ENCODE data around the gene FIBCD1.

Gene FIBCD1

DNA sequence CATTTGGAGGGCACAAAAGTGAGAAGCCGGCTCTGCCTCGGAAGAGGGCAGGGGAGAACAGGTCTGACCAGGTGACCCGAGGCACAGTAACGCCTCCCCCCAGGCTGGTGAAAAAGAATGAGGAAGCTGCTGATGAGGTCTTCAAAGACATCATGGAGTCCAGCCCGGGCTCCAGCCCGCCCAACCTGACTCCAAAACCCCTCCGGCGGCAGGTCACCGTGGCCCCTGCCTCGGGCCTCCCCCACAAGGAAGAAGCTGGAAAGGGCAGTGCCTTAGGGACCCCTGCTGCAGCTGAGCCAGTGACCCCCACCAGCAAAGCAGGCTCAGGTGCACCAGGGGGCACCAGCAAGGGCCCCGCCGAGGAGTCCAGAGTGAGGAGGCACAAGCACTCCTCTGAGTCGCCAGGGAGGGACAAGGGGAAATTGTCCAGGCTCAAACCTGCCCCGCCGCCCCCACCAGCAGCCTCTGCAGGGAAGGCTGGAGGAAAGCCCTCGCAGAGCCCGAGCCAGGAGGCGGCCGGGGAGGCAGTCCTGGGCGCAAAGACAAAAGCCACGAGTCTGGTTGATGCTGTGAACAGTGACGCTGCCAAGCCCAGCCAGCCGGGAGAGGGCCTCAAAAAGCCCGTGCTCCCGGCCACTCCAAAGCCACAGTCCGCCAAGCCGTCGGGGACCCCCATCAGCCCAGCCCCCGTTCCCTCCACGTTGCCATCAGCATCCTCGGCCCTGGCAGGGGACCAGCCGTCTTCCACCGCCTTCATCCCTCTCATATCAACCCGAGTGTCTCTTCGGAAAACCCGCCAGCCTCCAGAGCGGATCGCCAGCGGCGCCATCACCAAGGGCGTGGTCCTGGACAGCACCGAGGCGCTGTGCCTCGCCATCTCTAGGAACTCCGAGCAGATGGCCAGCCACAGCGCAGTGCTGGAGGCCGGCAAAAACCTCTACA lies 54.2 kb downstream of the FIBCD1 start:
- WGBS: 95% methylated on average over 47 of the region's 47 CpGs
- Histone ChIP-seq H3K27me3 (ENCODE audit: insufficient read depth, low read length) (no peaks in the 10 kb centered on the region), H3K36me3 (ENCODE audit: insufficient read depth, low read length) (peaks cover 84% of the 10 kb centered on the region), H3K4me1 (ENCODE audit: insufficient read depth, low read length) (no peaks in the 10 kb centered on the region), H3K9me3 (ENCODE audit: insufficient read depth, low read depth, low read length) (no peaks in the 10 kb centered on the region), H3K9ac (ENCODE audit: low read depth, low read length) (no peak overlapping the region), H3K27ac (ENCODE audit: low read depth, low read length) (no peak overlapping the region), H3K4me3 (ENCODE audit: low read length) (no peak overlapping the region)

DNA sequence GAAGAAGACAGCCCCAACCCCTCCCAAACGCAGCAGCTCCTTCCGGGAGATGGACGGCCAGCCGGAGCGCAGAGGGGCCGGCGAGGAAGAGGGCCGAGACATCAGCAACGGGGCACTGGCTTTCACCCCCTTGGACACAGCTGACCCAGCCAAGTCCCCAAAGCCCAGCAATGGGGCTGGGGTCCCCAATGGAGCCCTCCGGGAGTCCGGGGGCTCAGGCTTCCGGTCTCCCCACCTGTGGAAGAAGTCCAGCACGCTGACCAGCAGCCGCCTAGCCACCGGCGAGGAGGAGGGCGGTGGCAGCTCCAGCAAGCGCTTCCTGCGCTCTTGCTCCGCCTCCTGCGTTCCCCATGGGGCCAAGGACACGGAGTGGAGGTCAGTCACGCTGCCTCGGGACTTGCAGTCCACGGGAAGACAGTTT lies 54.9 kb downstream of the FIBCD1 start:
- no peaks in the 10 kb centered on the region for H3K27me3 ChIP-seq (ENCODE audit: insufficient read depth, low read length)
- 95% methylated on average over 25 of the region's 25 CpGs for WGBS
- H3K9ac ChIP-seq (ENCODE audit: low read depth, low read length): no peak overlapping the region
- no peaks in the 10 kb centered on the region for H3K4me1 ChIP-seq (ENCODE audit: insufficient read depth, low read length)
- H3K4me3 ChIP-seq (ENCODE audit: low read length): no peak overlapping the region
- H3K36me3 ChIP-seq (ENCODE audit: insufficient read depth, low read length): peaks cover 91% of the 10 kb centered on the region
- no peaks in the 10 kb centered on the region for H3K9me3 ChIP-seq (ENCODE audit: insufficient read depth, low read depth, low read length)
- H3K27ac ChIP-seq (ENCODE audit: low read depth, low read length): no peak overlapping the region

DNA sequence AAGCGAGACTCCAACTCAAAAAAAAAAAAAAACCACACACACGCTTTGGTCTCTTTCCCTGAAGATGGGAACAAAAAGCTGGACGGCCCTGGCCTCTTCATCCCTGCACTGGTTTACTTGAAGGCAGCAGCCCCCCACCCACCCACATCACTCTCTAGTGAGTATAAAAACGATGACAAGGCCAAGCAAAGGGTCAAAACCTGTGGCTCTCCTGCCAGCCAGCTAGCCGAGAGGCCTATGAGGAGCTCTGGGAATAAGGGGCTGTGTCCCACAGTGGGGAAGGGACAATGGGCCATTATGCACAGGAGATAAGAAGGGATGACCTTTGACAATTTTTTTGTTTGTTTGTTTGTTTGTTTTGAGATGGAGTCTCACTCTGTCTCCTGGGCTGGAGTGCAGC lies 55.6 kb downstream of the FIBCD1 start:
- no peaks in the 10 kb centered on the region for H3K9me3 ChIP-seq (ENCODE audit: insufficient read depth, low read depth, low read length)
- H3K4me1 ChIP-seq (ENCODE audit: insufficient read depth, low read length): no peaks in the 10 kb centered on the region
- WGBS: 91% methylated on average over 5 of the region's 5 CpGs
- H3K27ac ChIP-seq (ENCODE audit: low read depth, low read length): no peak overlapping the region
- no peaks in the 10 kb centered on the region for H3K27me3 ChIP-seq (ENCODE audit: insufficient read depth, low read length)
- H3K9ac ChIP-seq (ENCODE audit: low read depth, low read length): no peak overlapping the region
- no peak overlapping the region for H3K4me3 ChIP-seq (ENCODE audit: low read length)
- H3K36me3 ChIP-seq (ENCODE audit: insufficient read depth, low read length): peaks cover 91% of the 10 kb centered on the region

DNA sequence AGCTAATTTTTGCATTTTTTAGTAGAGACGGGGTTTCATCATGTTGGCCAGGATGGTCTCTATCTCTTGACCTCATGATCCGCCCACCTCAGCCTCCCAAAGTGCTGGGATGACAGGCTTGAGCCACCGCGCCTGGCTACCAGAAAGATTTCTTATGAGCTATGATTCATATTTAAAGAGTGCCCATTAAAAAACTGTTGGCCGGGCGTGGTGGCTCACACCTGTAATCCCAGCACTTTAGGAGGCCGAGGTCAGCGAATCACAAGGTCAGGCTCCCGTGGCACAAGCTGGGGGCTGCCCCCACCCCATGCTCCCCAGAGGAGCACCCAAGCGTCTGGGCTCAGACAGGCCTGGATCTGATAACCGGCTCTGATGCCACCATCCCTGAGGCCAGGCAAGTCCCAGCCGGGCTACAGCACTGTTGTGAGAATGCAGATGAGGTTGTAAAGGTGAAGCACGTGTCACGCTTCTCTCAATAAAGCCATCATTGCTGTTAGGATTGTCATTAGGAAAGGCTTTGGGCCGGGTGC lies 56.3 kb downstream of the FIBCD1 start:
- no peak overlapping the region for H3K27ac ChIP-seq (ENCODE audit: low read depth, low read length)
- H3K27me3 ChIP-seq (ENCODE audit: insufficient read depth, low read length): no peaks in the 10 kb centered on the region
- 93% methylated on average over 15 of the region's 15 CpGs for WGBS
- no peaks in the 10 kb centered on the region for H3K4me1 ChIP-seq (ENCODE audit: insufficient read depth, low read length)
- H3K36me3 ChIP-seq (ENCODE audit: insufficient read depth, low read length): peaks cover 90% of the 10 kb centered on the region
- no peaks in the 10 kb centered on the region for H3K9me3 ChIP-seq (ENCODE audit: insufficient read depth, low read depth, low read length)
- H3K9ac ChIP-seq (ENCODE audit: low read depth, low read length): no peak overlapping the region
- H3K4me3 ChIP-seq (ENCODE audit: low read length): no peak overlapping the region

DNA sequence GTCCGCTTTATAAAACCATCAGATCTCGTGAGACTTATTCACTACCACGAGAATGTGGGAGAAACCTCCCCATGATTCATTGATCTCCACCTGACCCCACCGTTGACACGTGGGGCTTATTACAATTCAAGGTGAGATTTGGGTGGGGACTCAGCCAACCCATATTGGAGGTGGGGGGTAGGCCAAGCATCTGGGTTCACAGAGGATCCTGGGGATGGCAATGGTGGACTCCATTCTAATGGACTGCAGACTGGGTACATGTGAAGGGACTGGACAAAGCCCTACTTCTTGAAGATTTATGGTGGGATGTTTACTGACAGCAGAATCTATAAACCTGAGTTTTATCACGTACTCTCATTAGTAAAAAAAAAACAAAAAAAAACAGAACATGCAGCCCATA lies 57.5 kb downstream of the FIBCD1 start:
- Histone ChIP-seq H3K9me3 (ENCODE audit: insufficient read depth, low read depth, low read length) (no peaks in the 10 kb centered on the region), H3K9ac (ENCODE audit: low read depth, low read length) (no peak overlapping the region), H3K27ac (ENCODE audit: low read depth, low read length) (no peak overlapping the region), H3K4me1 (ENCODE audit: insufficient read depth, low read length) (no peaks in the 10 kb centered on the region), H3K36me3 (ENCODE audit: insufficient read depth, low read length) (peaks cover 88% of the 10 kb centered on the region), H3K27me3 (ENCODE audit: insufficient read depth, low read length) (no peaks in the 10 kb centered on the region), H3K4me3 (ENCODE audit: low read length) (no peak overlapping the region)
- WGBS: 93% methylated on average over 5 of the region's 6 CpGs

DNA sequence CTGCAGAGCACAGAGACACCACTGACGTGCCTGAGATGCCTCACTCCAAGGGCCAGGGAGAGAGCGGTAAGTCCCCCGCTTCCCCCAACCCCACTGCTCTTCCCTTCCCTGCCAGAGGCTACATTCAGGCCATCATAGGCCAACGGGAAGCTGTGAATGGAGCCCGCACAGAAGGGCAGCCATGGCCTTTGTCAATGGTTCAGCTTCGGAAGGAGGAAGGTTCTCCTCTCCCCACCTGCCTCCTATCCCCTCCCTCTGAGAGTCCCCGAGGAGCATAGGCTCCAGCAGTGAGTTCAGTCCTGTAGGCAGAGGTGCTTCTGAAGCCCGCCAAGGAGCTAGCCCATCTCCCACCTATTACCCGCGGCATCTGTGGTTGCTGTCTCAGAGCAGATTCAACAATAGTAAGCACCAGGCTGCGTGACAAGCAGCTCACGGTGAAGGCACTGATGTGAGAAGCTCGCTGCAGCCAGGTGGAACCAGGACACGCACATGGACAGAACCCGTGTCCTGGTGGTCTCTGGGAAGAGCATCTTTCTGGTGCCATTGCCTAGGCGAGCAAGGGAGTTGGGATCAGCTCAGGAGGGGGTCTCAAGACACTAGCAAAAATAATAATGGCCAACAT lies 58.3 kb downstream of the FIBCD1 start:
- Histone ChIP-seq H3K27ac (ENCODE audit: low read depth, low read length) (no peak overlapping the region), H3K9ac (ENCODE audit: low read depth, low read length) (no peak overlapping the region), H3K9me3 (ENCODE audit: insufficient read depth, low read depth, low read length) (no peaks in the 10 kb centered on the region), H3K4me1 (ENCODE audit: insufficient read depth, low read length) (no peaks in the 10 kb centered on the region), H3K36me3 (ENCODE audit: insufficient read depth, low read length) (peaks cover 83% of the 10 kb centered on the region), H3K4me3 (ENCODE audit: low read length) (no peak overlapping the region), H3K27me3 (ENCODE audit: insufficient read depth, low read length) (no peaks in the 10 kb centered on the region)
- WGBS: 96% methylated on average over 16 of the region's 16 CpGs

DNA sequence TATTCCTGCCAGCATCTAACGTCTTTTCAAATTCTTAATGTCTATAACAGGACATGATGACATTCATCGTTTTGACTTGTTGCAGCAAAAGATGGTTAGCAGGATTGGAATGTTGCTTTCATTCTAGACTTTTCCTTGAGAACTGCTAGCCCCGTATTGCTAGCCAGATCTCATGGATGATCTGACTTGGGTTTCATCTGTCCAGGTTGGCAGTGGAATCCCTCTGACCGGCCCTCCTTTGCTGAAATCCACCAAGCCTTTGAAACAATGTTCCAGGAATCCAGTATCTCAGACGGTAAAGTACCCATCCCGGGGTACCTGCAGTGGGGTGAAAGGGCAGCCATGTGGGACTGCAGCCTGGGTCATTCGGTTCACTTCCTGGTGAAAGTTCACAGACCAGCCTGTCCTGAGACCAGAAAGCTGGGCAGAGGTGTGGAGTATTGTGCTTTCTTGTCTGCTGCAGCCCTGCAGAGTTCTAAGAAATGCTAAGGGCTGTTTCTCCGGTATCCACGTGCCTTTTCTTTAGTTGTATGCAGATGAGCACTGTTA lies 59.1 kb downstream of the FIBCD1 start:
- no peaks in the 10 kb centered on the region for H3K27me3 ChIP-seq (ENCODE audit: insufficient read depth, low read length)
- 92% methylated on average over 9 of the region's 9 CpGs for WGBS

DNA sequence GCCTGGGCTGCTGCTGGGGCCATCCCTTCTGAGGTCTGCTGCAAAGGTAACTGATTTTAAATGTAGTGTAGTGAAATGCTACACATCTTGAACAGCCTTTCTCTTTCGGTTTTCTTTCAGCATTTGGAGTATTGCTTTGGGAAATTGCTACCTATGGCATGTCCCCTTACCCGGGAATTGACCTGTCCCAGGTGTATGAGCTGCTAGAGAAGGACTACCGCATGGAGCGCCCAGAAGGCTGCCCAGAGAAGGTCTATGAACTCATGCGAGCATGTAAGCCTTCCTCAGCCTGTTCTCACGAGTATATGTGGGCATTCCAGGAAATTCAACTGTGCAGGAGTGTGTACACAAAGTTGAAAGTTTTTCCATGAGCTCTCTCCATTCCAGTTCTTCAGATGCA lies 60.8 kb downstream of the FIBCD1 start:
- Histone ChIP-seq H3K9ac (ENCODE audit: low read depth, low read length) (no peak overlapping the region), H3K4me3 (ENCODE audit: low read length) (no peak overlapping the region), H3K27ac (ENCODE audit: low read depth, low read length) (no peak overlapping the region), H3K36me3 (ENCODE audit: insufficient read depth, low read length) (peaks cover 82% of the 10 kb centered on the region), H3K9me3 (ENCODE audit: insufficient read depth, low read depth, low read length) (no peaks in the 10 kb centered on the region), H3K27me3 (ENCODE audit: insufficient read depth, low read length) (no peaks in the 10 kb centered on the region), H3K4me1 (ENCODE audit: insufficient read depth, low read length) (no peaks in the 10 kb centered on the region)
- 96% methylated on average over 6 of the region's 6 CpGs for WGBS

More for the DNA sequence above, 59.1 kb downstream of the FIBCD1 start:
- H3K9me3 ChIP-seq (ENCODE audit: insufficient read depth, low read depth, low read length): no peaks in the 10 kb centered on the region
- no peak overlapping the region for H3K27ac ChIP-seq (ENCODE audit: low read depth, low read length)
- peaks cover 82% of the 10 kb centered on the region for H3K36me3 ChIP-seq (ENCODE audit: insufficient read depth, low read length)
- no peak overlapping the region for H3K4me3 ChIP-seq (ENCODE audit: low read length)
- H3K4me1 ChIP-seq (ENCODE audit: insufficient read depth, low read length): no peaks in the 10 kb centered on the region
- no peak overlapping the region for H3K9ac ChIP-seq (ENCODE audit: low read depth, low read length)

DNA sequence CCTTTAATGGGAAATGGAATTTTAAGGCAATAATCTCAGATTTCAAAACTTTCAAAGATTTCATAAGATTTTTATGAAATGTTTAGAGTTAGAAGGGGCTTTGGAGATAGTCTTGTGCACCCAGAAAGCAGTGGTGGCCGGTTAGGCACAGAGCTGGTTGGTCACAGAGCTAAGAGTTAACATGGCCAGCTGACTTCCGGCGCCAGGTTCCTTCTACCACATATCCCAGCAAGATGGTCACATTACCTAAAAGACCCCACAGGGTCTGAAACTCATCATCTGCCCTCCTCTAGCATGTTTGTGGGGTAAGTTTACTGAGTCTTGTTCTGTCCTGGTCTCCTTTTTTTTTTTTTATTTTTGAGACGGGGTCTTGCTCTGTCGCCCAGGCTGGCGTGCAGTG lies 61.7 kb downstream of the FIBCD1 start:
- Histone ChIP-seq H3K4me3 (ENCODE audit: low read length) (no peak overlapping the region), H3K36me3 (ENCODE audit: insufficient read depth, low read length) (peaks cover 90% of the 10 kb centered on the region), H3K4me1 (ENCODE audit: insufficient read depth, low read length) (no peaks in the 10 kb centered on the region), H3K9me3 (ENCODE audit: insufficient read depth, low read depth, low read length) (no peaks in the 10 kb centered on the region), H3K27ac (ENCODE audit: low read depth, low read length) (no peak overlapping the region), H3K27me3 (ENCODE audit: insufficient read depth, low read length) (no peaks in the 10 kb centered on the region), H3K9ac (ENCODE audit: low read depth, low read length) (no peak overlapping the region)
- 97% methylated on average over 6 of the region's 6 CpGs for WGBS

DNA sequence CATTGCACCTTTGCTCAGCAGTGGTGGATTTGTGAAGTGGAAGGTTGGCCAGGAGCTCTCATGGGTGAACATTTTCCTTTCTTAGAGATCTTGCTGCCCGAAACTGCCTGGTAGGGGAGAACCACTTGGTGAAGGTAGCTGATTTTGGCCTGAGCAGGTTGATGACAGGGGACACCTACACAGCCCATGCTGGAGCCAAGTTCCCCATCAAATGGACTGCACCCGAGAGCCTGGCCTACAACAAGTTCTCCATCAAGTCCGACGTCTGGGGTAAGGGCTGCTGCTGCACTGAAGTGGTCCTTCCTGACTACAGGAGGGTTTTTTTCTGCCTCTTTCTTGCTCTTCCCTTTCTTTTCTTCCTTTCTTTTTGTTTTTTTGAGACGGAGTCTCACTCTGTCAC lies 64.3 kb downstream of the FIBCD1 start:
- no peaks in the 10 kb centered on the region for H3K27me3 ChIP-seq (ENCODE audit: insufficient read depth, low read length)
- no peak overlapping the region for H3K9ac ChIP-seq (ENCODE audit: low read depth, low read length)
- H3K36me3 ChIP-seq (ENCODE audit: insufficient read depth, low read length): peaks cover 90% of the 10 kb centered on the region
- no peaks in the 10 kb centered on the region for H3K9me3 ChIP-seq (ENCODE audit: insufficient read depth, low read depth, low read length)
- WGBS: 95% methylated on average over 5 of the region's 5 CpGs
- H3K27ac ChIP-seq (ENCODE audit: low read depth, low read length): no peak overlapping the region
- no peak overlapping the region for H3K4me3 ChIP-seq (ENCODE audit: low read length)
- H3K4me1 ChIP-seq (ENCODE audit: insufficient read depth, low read length): no peaks in the 10 kb centered on the region; the same call in 1 of the 2 replicates

DNA sequence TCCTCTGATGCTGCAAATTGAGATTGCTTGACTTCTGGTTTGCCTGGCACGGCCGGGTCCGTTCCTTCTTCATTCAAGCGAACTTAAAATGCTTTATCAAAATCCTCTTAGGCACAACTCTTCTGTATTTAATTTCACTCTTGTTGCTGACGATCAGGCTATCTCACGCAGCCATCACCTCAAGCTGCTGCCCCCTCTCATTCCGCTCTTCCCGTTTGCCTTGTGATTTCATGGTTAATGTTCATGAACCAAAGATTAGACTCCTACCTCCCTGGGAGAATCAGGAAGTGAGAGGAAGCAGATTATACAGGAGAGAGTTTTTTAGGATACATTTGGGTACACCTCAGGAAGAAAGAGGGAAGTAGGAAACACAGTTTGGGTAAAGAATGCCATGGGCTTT lies 65.1 kb downstream of the FIBCD1 start:
- no peaks in the 10 kb centered on the region for H3K9me3 ChIP-seq (ENCODE audit: insufficient read depth, low read depth, low read length)
- H3K27ac ChIP-seq (ENCODE audit: low read depth, low read length): no peak overlapping the region
- 95% methylated on average over 8 of the region's 8 CpGs for WGBS

More for the DNA sequence above, 65.1 kb downstream of the FIBCD1 start:
- Histone ChIP-seq H3K4me1 (ENCODE audit: insufficient read depth, low read length) (no peaks in the 10 kb centered on the region; the same call in 1 of the 2 replicates), H3K27me3 (ENCODE audit: insufficient read depth, low read length) (no peaks in the 10 kb centered on the region), H3K4me3 (ENCODE audit: low read length) (no peak overlapping the region), H3K9ac (ENCODE audit: low read depth, low read length) (no peak overlapping the region), H3K36me3 (ENCODE audit: insufficient read depth, low read length) (peaks cover 88% of the 10 kb centered on the region)
